GM12801 (cell line): ENCODE results near the gene KRTAP12-2.
"Not testable (repeated sequence)": the region's sequence is repeated elsewhere in the genome, so short reads cannot be mapped to it uniquely, and the experiment has no call there.

ENCODE experiments used
- TF ChIP-seq, protein P1 (sequence below): IDR thresholded peaks from one replicate; pipeline ENCODE4 v1.5.1; 2011; ENCODE audit warnings: control low read depth; ENCODE audit not compliant: insufficient read length; ENCODE audit errors: extremely low read depth

Gene KRTAP12-2

DNA sequence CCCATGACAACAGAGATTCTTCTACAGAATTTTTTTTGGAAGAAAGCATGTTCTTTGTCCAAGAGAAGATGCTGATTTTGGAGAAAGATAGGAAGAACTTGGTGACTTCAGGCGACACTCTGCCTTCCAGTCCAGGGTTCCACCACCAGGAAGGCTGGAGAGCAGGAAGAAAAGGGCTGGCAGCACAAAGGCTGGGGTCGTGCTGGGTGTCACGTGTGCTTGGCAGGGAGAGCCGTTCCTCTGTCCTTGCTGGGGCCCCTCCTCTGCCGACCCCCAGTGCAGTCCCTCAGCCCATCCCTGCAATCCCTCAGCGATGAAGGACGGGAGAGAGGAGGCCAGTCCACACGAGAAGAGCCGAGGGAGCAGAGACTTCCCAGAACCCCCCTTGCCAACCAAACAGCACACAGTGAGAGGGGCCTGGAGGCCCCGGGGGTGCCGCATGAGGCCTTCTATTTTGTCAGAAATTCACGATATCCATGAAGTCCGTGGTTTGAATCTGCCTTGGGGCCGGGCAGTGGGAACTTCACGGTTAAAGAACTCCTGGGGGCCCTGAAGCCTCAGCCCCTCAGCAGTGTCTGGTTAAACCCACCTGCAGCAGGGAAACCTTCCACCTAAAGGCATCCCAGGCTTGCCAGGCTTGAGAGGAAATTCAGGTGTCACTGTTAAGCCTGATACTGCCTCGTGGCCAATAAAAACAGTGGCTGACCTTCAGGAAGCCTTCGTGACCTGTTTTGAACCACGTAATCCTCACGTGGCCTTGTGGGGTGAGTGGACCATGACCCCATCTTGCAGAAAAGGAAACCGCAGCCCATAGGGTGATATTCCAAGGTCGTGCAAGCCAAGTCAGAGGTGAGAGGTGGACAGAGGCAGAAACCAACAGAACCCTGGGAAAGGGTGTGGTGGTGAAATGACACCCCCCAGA is 33.6 kb upstream of the KRTAP12-2 start:
- TF ChIP-seq, protein P1, sequence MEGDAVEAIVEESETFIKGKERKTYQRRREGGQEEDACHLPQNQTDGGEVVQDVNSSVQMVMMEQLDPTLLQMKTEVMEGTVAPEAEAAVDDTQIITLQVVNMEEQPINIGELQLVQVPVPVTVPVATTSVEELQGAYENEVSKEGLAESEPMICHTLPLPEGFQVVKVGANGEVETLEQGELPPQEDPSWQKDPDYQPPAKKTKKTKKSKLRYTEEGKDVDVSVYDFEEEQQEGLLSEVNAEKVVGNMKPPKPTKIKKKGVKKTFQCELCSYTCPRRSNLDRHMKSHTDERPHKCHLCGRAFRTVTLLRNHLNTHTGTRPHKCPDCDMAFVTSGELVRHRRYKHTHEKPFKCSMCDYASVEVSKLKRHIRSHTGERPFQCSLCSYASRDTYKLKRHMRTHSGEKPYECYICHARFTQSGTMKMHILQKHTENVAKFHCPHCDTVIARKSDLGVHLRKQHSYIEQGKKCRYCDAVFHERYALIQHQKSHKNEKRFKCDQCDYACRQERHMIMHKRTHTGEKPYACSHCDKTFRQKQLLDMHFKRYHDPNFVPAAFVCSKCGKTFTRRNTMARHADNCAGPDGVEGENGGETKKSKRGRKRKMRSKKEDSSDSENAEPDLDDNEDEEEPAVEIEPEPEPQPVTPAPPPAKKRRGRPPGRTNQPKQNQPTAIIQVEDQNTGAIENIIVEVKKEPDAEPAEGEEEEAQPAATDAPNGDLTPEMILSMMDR, result no peak

DNA sequence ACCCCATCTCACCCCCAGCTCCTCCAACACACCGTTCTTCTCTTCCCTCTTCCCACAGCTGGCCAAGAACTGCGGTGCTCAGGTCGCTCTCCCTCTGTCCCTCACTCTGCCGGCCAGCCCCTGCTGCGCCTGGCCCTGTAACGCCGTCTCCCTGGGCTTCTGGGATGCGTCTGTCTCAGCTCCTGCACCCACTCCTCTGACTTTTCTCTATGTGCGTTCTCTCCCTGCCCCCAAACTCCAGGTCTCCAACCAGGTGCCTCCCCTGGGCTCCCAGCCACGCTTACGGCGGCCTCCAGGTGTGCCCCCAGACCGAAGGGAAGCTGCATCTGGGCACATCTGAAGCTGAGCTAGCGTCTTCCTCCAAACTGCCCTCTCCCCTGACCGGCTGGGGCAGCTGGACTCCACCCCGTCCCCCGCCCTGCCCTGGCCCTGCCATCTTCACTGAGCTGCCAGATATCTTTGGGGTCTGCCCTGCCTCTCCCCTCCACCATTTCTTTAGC is 32.8 kb upstream of the KRTAP12-2 start:
- TF ChIP-seq, protein P1, result no peak

DNA sequence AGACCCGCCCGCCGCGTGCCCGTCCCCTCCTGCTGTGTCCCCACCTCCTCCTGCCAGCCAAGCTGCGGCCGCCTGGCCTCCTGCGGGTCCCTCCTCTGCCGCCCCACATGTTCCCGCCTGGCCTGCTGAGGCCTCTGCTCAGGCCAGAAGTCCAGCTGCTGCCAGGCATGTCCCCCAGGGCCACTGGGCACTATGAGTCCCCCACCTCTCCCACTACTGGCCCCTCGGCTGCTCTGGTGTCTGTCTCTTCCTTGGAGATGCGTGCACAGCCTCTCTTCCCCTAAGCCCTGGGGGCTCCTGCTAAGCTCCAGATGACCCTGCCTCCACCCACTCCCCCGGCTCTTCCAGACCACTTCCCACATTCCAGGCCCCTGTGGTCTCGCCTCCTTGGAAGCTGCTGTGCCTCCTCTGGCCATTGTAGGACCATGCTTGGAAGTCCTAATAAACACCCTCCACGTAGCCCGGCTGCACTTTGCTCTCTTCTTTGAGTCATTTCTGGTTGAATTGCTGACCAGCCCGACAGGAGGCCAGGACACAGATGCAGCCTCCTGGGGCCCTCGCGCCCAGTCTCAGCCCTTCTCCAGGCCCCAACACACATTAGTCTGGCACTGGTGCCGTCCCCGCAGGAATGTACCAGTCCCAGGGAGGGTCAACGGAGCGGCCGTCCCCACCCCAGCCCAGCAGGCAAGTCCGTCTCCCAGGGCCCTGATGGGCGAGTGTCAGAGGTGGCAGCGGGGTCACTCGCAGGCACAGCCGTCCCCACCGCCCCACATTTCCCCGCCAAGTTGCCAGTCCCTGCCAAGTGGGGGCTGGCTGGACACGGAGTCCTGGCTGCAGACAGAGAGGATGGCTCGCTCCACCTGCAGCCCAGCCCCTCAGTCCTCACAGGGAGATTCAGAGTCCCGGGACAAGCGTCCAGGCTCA is 31.3 kb upstream of the KRTAP12-2 start:
- TF ChIP-seq, protein P1, result no peak

DNA sequence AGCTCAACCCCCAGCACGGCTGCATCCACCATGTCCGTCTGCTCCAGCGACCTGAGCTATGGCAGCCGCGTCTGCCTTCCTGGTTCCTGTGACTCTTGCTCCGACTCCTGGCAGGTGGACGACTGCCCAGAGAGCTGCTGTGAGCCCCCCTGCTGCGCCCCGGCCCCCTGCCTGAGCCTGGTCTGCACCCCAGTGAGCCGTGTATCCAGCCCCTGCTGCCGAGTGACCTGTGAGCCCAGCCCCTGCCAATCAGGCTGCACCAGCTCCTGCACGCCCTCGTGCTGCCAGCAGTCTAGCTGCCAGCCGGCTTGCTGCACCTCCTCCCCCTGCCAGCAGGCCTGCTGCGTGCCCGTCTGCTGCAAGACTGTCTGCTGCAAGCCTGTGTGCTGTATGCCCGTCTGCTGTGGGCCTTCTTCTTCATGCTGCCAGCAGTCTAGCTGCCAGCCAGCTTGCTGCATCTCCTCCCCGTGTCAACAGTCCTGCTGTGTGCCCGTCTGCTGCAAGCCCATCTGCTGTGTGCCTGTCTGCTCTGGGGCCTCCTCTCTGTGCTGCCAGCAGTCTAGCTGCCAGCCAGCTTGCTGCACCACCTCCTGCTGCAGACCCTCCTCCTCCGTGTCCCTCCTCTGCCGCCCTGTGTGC is 30.6 kb upstream of the KRTAP12-2 start, which contains the start of gene KRTAP10-12:
TSS of gene KRTAP10-12 (plus strand) at position 1 of the 639 bp plus-strand sequence. CDS start at position 31, 30 bp downstream.
- TF ChIP-seq, protein P1, result not testable (repeated sequence)

DNA sequence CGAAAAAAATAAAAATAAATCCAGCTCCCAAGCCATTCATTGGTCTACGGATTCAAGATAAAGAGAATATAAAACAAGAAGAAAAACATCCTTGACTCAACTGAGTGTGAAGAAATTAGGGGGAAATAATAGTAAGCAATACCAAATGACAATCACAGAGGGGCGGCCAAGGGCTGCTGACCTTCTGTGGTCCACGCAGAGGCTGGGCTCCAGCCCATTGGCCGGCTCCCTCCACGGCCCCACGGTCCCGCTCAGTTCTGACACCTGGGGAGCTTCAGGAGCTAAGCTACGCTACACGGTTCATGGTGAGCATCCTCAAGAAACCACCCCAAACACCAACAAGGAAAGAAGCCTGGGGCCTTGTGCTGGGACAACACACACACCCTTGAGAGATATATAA is 29.8 kb upstream of the KRTAP12-2 start:
- TF ChIP-seq, protein P1, result no peak

DNA sequence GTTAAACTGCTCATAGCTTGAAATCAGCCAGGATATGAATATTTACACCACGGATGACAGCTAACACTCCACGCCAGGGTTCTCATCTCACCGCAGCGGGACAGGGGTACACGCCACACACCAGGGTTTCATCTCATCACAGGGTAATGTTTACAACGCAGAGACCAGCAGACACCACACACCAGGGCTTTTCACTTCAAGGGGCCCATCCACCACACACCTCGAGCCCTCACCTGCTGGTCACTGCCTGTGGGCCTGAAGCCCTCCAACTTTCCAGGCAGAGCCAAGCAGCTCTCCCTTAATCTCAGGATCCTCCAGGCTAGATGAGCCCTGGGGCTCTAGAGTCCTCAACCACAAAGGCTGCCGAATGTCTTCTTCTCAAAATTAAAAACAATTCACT is 28.9 kb upstream of the KRTAP12-2 start:
- TF ChIP-seq, protein P1, result no peak
